RWPE2 (cell line): ENCODE data around the gene OR56A3.

Experiments
- ATAC-seq: fragments of 200-7000 bp; cut with Tn5 transposase; 3 replicates; pipeline ENCODE4 v1.9.1; 2021; ENCODE audit warnings: low read depth
- DNase-seq: peaks from one replicate; pipeline ENCODE4 v3.0.0-alpha.2; 2020; ENCODE audit warnings: low spot score
- H3K27ac ChIP-seq: fragments of 450-650 bp; 2 replicates; pipeline ENCODE4 v1.5.1; 2017; ENCODE audit warnings: mild to moderate bottlenecking; ENCODE audit not compliant: poor library complexity, severe bottlenecking
- H3K27me3 ChIP-seq: fragments of 250-450 bp; sonication (Bioruptor Pico); 2 replicates; pipeline ENCODE4 v1.5.1; 2021; ENCODE audit warnings: mild to moderate bottlenecking, moderate library complexity; ENCODE audit not compliant: insufficient read depth, poor library complexity, severe bottlenecking
- H3K36me3 ChIP-seq: fragments of 250-450 bp; sonication (Bioruptor Pico); 2 replicates; pipeline ENCODE4 v1.5.1; 2020; ENCODE audit warnings: low read depth, mild to moderate bottlenecking, moderate library complexity
- H3K4me1 ChIP-seq: fragments of 250-450 bp; sonication (Bioruptor Pico); 2 replicates; pipeline ENCODE4 v1.5.1; 2021; ENCODE audit warnings: mild to moderate bottlenecking, moderate library complexity; ENCODE audit not compliant: insufficient read depth, poor library complexity, severe bottlenecking
- H3K4me3 ChIP-seq: fragments of 250-450 bp; sonication (Bioruptor Pico); 2 replicates; pipeline ENCODE4 v1.5.1; 2021; ENCODE audit warnings: mild to moderate bottlenecking, moderate library complexity; ENCODE audit not compliant: severe bottlenecking
- H3K9me3 ChIP-seq: fragments of 250-450 bp; sonication (Bioruptor Pico); 2 replicates; pipeline ENCODE4 v1.5.1; 2021; ENCODE audit warnings: mild to moderate bottlenecking, moderate library complexity; ENCODE audit not compliant: severe bottlenecking
- CTCF ChIP-seq: fragments of 450-650 bp; IDR thresholded peaks from one replicate; pipeline ENCODE4 v1.5.1; 2017; ENCODE audit warnings: mild to moderate bottlenecking, moderate library complexity; ENCODE audit not compliant: poor library complexity, severe bottlenecking

Gene OR56A3, protein sequence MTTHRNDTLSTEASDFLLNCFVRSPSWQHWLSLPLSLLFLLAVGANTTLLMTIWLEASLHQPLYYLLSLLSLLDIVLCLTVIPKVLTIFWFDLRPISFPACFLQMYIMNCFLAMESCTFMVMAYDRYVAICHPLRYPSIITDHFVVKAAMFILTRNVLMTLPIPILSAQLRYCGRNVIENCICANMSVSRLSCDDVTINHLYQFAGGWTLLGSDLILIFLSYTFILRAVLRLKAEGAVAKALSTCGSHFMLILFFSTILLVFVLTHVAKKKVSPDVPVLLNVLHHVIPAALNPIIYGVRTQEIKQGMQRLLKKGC

GRCh38 chr11:5941951-5942350 lies at the start of gene OR56A3:
TSS of gene OR56A3 (plus strand) at chr11:5942251. CDS start at chr11:5947347, 5,096 bp downstream.
- no peak for DNase-seq
- no peaks in the 10 kb centered on the region for H3K36me3 ChIP-seq
- no peak for TF ChIP-seq CTCF

DNA sequence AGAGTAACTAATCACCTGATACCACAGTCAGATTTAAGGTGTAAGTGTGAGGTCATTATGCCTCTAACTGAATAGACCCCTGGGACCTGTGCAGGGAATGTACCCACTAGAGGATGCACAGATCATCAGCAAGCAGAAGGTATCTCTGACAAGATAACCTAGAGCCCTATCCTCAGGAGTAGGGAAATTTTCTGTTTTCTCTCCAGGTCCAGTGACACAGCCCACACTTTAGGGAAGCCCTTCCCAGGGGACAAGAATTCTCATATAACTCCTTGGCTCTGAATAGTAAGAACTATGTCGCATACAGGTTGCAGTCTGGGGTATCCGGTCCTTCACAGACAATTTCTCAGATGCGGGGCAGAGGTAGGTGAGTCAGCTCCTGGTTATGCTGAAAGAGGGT lies 49.1 kb upstream of the OR56A3 start, which contains the start of gene OR52E5:
TSS of gene OR52E5 (plus strand) at position 301 of the 400 bp plus-strand sequence. CDS start 7,569 bp downstream, outside the sequence.
- H3K4me3 ChIP-seq: no peak within 1 kb of the TSS
- no peaks in the 10 kb centered on the region for H3K27me3 ChIP-seq
- no peaks in the 10 kb centered on the region for H3K4me1 ChIP-seq
- H3K36me3 ChIP-seq: no peaks in the 10 kb centered on the region
- DNase-seq (no peak), ATAC-seq (0 out of 3 replicates have a peak, but pooled peaks have one; percentile 10)
- no peaks in the 10 kb centered on the region for H3K9me3 ChIP-seq
- no peak within 1 kb of the TSS for H3K27ac ChIP-seq
- TF ChIP-seq CTCF: no peak

More at GRCh38 chr11:5941951-5942350, at the start of gene OR56A3:
- Histone ChIP-seq H3K4me3 (no peak within 1 kb of the TSS), H3K27ac (no peak within 1 kb of the TSS), H3K9me3 (no peaks in the 10 kb centered on the region), H3K27me3 (no peaks in the 10 kb centered on the region), H3K4me1 (no peaks in the 10 kb centered on the region)
- ATAC-seq: no peak

DNA sequence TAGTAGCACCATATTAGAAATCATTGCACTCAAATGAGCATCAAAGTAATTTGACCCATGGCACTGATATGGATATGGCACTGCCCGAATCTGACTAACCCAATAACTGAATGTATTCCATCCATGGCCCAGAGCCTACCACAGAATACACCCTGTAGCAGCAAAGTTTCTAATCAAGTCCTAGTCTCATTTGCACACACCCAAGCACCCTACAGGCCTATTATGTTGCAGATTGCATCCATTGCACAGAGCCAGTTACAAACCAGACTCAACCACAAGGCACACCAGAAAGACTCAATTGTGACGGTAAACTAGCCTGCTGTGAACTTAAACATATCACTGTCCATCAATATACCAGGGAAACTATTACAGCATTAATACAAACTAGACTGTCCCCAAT lies 42.5 kb upstream of the OR56A3 start:
- no peak for DNase-seq
- no peaks in the 10 kb centered on the region for H3K9me3 ChIP-seq
- no peak for ATAC-seq
- H3K27me3 ChIP-seq: no peaks in the 10 kb centered on the region
- H3K36me3 ChIP-seq: no peaks in the 10 kb centered on the region
- TF ChIP-seq CTCF: no peak
- no peak overlapping the region for H3K4me3 ChIP-seq
- no peaks in the 10 kb centered on the region for H3K4me1 ChIP-seq
- no peak overlapping the region for H3K27ac ChIP-seq

DNA sequence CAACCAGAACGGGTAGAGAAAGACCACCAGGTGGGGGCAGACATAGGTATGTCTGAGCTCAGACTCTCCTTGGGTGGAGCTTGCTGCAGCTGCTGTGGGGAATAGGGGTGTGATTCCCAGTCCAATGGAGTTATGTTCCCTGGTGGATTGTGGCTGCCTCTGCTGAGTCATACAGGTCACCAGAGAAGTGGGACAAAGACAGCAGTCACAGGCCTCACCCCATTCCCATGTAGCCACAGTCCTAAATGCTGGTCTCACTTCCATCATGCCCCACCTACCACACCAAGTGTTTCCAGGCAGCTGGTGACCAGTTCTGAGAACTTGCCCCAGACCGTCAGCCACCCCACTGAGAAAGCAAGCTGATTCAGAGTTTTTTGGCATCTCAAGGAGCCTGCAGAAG lies 31.5 kb upstream of the OR56A3 start:
- no peak overlapping the region for H3K27ac ChIP-seq
- H3K36me3 ChIP-seq: no peaks in the 10 kb centered on the region
- H3K9me3 ChIP-seq: no peaks in the 10 kb centered on the region
- H3K27me3 ChIP-seq: no peaks in the 10 kb centered on the region
- no peak for TF ChIP-seq CTCF
- no peak overlapping the region for H3K4me3 ChIP-seq
- DNase-seq (no peak), ATAC-seq (no peak)
- H3K4me1 ChIP-seq: no peaks in the 10 kb centered on the region
